ENCODE results near the gene RPTOR. TPM values are rescaled to one million over a fixed set of nuclear protein-coding genes. Genes with fewer than 3 reads are reported as not detected.

The RPTOR gene
- total RNA-seq, 6 donors from 2014 or later, result 26.8 to 109 (median 36.8) TPM

DNA sequence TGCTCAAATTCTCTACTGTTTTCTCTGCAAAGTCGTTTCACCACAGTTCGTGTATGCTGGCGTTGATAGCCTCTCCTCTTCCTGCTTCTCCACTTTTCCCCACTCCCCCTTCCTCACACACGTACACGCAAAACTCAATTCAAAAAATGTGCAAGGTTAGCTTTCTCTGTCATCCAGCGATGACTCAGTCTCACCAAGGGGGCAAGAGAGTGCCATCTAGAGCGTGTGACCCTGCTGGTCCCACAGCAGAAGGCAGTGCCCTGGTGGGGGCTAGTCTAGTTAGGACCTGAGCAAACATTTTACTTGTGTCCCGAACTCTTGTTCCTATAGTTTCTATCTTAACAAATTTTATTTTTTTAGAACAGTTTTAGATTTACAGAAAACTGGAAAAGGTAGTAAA, 325.8 kb downstream of the RPTOR start:
- no peak for TF ChIP-seq EP300 (IDR thresholded peaks at IDR 0.05)
- TF ChIP-seq, protein P1, sequence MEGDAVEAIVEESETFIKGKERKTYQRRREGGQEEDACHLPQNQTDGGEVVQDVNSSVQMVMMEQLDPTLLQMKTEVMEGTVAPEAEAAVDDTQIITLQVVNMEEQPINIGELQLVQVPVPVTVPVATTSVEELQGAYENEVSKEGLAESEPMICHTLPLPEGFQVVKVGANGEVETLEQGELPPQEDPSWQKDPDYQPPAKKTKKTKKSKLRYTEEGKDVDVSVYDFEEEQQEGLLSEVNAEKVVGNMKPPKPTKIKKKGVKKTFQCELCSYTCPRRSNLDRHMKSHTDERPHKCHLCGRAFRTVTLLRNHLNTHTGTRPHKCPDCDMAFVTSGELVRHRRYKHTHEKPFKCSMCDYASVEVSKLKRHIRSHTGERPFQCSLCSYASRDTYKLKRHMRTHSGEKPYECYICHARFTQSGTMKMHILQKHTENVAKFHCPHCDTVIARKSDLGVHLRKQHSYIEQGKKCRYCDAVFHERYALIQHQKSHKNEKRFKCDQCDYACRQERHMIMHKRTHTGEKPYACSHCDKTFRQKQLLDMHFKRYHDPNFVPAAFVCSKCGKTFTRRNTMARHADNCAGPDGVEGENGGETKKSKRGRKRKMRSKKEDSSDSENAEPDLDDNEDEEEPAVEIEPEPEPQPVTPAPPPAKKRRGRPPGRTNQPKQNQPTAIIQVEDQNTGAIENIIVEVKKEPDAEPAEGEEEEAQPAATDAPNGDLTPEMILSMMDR (IDR thresholded peaks at IDR 0.05), result no peak
- no peak for TF ChIP-seq POLR2A (IDR thresholded peaks at IDR 0.05)
- TF ChIP-seq POLR2AphosphoS5 (IDR thresholded peaks at IDR 0.05), result no peak
- Histone ChIP-seq H3K27ac (no peak overlapping the region), H3K36me3 (peaks cover 0 to 10% (median 1%) of the 10 kb centered on the region in 4 donors), H3K9me3 (no peaks in the 10 kb centered on the region), H3K4me3 (no peak overlapping the region), H3K27me3 (no peaks in the 10 kb centered on the region), H3K4me1 (peaks cover 13 to 18% (median 16%) of the 10 kb centered on the region in 4 donors)
- ATAC-seq (ENCODE audit: low FRiP score in 2 of 2), result peak in 1 of 2 donors; percentile 19
- WGBS, 2 donors, result 66 to 80% methylated on average over 8 of the region's 8 CpGs
- DNase-seq, result no peak

DNA sequence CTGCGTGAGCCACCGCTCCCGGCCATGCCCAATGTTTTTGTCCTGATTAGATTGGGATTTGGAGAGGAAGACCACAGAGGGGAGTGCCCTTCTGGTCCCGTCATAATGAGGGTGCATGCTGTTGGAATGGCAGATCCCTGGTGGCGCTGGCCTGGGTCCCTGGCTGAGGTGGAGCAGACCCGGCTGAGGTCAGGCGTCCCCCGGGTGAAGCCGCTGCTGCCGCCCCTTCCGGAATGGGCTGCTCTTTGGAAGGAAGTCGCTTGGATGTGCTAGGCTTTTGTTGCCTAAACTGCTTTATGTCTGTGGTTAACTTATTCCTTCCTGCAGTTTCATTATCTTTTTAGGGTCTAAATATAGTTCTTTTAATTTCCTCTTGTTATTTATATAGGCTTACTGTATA, 326.7 kb downstream of the RPTOR start:
- peaks cover 0 to 13% (median 1%) of the 10 kb centered on the region in 4 donors for H3K36me3 ChIP-seq
- H3K4me3 ChIP-seq, result no peak overlapping the region
- H3K9me3 ChIP-seq, result no peaks in the 10 kb centered on the region
- 33 to 60% methylated on average over 11 to 12 of the region's 12 CpGs for WGBS, 2 donors
- no peak overlapping the region for H3K27ac ChIP-seq
- TF ChIP-seq POLR2A (IDR thresholded peaks at IDR 0.05), result no peak
- no peak for TF ChIP-seq EP300 (IDR thresholded peaks at IDR 0.05)
- TF ChIP-seq POLR2AphosphoS5 (IDR thresholded peaks at IDR 0.05), result no peak
- TF ChIP-seq, protein P1 (IDR thresholded peaks at IDR 0.05), result no peak
- DNase-seq, result no peak
- no peaks in the 10 kb centered on the region for H3K27me3 ChIP-seq
- H3K4me1 ChIP-seq, result peaks cover 11 to 18% (median 16%) of the 10 kb centered on the region in 4 donors
- ATAC-seq (ENCODE audit: low FRiP score in 2 of 2), result peak in 1 of 2 donors; percentile 22

DNA sequence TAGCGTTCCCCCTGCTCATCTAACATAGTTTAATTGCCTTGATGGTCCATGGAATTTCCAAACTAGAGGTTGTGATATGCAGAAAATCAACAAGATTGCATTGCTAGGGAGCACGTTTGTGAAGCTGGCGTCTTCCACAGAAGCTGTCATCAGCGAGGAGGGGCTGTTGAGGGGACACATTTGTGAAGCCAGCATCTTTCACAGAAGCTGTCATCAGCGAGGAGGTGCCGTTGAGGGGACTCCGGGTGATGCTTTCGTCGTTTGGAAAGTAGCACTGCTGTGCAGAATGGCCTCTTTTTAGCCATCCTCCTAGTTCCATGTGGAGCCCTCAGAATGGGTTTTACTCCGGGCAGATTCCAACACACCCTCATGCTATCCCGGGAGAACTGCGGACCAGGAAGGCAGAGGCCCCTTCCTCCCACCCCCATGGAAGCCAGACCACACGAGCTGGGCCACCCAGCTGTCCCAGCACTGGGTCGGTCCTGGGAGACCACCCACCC, 327.4 kb downstream of the RPTOR start:
- ATAC-seq (ENCODE audit: low FRiP score in 2 of 2) (no peak), DNase-seq (no peak)
- Histone ChIP-seq H3K36me3 (peaks cover 0 to 13% (median 1%) of the 10 kb centered on the region in 4 donors), H3K9me3 (no peaks in the 10 kb centered on the region), H3K27ac (no peak overlapping the region), H3K4me3 (no peak overlapping the region), H3K27me3 (no peaks in the 10 kb centered on the region), H3K4me1 (peaks cover 8 to 18% (median 16%) of the 10 kb centered on the region in 4 donors)
- TF ChIP-seq POLR2AphosphoS5 (IDR thresholded peaks at IDR 0.05), result no peak
- TF ChIP-seq, protein P1 (IDR thresholded peaks at IDR 0.05), result no peak
- TF ChIP-seq POLR2A (IDR thresholded peaks at IDR 0.05), result no peak
- no peak for TF ChIP-seq EP300 (IDR thresholded peaks at IDR 0.05)
- 74 to 83% methylated on average over 10 to 14 of the region's 14 CpGs for WGBS, 2 donors

DNA sequence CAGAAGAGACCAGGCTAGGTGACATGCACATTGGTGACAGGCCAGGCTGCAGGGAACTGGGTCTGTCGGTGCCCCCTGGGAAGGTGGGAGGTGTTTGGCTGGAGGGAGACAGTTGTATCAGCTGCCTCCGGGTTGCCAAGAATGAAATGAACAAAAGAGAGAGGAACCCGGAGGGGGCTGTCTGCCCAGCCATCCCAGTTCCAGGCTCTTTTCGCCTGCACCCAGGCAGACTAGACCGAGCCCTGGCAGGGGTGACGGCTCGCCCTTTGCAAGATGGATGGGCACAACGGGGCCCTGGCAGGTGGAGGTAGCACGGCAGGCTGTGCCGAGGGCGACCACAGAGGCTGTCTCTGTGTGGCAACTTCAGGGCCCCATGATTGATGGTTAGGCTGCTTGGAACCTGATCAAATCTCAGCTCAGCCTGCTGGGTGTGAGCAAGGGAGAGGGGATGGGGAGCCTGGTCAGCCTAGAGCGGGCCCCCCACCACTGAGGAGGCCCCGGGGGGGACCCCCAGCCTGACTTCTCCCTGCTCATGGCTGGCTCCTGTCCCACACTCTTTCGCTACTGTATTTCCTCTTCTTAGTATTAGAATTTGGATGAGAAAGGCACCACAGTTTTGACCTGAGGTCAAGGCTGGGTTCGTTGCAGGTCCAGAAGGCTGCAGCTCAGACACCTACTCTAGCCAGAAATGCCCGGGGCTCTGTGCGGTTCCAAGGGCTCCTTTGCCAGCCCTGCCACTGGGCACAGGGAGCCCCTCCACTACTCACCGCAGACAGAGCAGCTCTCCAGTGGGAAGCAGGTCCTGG, 328.1 kb downstream of the RPTOR start:
- WGBS, 2 donors, result 65 to 69% methylated on average over 11 to 13 of the region's 18 CpGs
- Histone ChIP-seq H3K4me1 (peaks cover 8 to 18% (median 16%) of the 10 kb centered on the region in 4 donors), H3K4me3 (no peak overlapping the region), H3K27me3 (no peaks in the 10 kb centered on the region), H3K27ac (no peak overlapping the region), H3K36me3 (peaks cover 0 to 15% (median 1%) of the 10 kb centered on the region in 4 donors), H3K9me3 (no peaks in the 10 kb centered on the region)
- ATAC-seq (ENCODE audit: low FRiP score in 2 of 2) (no peak), DNase-seq (no peak)
- TF ChIP-seq POLR2A (IDR thresholded peaks at IDR 0.05), result no peak
- no peak for TF ChIP-seq POLR2AphosphoS5 (IDR thresholded peaks at IDR 0.05)
- TF ChIP-seq, protein P1 (IDR thresholded peaks at IDR 0.05), result no peak
- TF ChIP-seq EP300 (IDR thresholded peaks at IDR 0.05), result no peak

Measured in upper lobe of left lung (tissue), 6 donors.